ENCODE data around the gene FIGNL1. TPM values are rescaled to one million over a fixed set of nuclear protein-coding genes. Genes with fewer than 3 reads are reported as not detected.

FIGNL1 gene
- total and polyA plus RNA-seq, 10 of the 15 experiments (the other 5 are each of a cell fraction or from before 2014, with no cell fraction given): 11.5 to 37.4 (median 29.0) TPM

DNA sequence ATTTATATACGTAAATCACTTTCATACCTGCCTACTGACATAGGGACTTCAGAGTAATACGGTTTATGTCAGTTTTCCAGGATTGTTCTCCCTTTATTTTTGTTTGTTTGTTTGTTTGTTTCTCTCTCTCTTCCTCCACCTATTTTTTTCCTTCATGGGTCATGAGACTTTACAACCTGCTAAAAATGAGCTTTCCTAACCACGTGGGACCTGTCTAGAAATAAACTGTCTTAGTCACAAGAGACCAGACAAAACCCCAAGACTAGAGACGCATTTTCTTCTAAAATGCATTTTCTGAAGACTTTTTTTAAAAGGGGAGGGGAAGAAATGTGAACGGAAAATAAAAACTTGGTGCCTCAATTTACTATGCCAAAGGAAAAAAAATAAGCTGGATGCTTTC lies 41.1 kb upstream of the FIGNL1 start (continued):
- TF ChIP-seq, protein P1, sequence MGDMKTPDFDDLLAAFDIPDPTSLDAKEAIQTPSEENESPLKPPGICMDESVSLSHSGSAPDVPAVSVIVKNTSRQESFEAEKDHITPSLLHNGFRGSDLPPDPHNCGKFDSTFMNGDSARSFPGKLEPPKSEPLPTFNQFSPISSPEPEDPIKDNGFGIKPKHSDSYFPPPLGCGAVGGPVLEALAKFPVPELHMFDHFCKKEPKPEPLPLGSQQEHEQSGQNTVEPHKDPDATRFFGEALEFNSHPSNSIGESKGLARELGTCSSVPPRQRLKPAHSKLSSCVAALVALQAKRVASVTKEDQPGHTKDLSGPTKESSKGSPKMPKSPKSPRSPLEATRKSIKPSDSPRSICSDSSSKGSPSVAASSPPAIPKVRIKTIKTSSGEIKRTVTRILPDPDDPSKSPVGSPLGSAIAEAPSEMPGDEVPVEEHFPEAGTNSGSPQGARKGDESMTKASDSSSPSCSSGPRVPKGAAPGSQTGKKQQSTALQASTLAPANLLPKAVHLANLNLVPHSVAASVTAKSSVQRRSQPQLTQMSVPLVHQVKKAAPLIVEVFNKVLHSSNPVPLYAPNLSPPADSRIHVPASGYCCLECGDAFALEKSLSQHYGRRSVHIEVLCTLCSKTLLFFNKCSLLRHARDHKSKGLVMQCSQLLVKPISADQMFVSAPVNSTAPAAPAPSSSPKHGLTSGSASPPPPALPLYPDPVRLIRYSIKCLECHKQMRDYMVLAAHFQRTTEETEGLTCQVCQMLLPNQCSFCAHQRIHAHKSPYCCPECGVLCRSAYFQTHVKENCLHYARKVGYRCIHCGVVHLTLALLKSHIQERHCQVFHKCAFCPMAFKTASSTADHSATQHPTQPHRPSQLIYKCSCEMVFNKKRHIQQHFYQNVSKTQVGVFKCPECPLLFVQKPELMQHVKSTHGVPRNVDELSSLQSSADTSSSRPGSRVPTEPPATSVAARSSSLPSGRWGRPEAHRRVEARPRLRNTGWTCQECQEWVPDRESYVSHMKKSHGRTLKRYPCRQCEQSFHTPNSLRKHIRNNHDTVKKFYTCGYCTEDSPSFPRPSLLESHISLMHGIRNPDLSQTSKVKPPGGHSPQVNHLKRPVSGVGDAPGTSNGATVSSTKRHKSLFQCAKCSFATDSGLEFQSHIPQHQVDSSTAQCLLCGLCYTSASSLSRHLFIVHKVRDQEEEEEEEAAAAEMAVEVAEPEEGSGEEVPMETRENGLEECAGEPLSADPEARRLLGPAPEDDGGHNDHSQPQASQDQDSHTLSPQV (IDR thresholded peaks at IDR 0.05): no peak
- TF ChIP-seq HCFC1 (IDR thresholded peaks at IDR 0.05; ENCODE audit: low read length): no peak
- no peak for TF ChIP-seq SUZ12 (IDR thresholded peaks at IDR 0.05; ENCODE audit: unreplicated experiment)
- TF ChIP-seq RAD21 (IDR thresholded peaks at IDR 0.05; ENCODE audit: insufficient read depth, low read depth, low read length): no peak
- TF ChIP-seq RBBP5 (conservative IDR thresholded peaks at IDR 0.05): no peak

DNA sequence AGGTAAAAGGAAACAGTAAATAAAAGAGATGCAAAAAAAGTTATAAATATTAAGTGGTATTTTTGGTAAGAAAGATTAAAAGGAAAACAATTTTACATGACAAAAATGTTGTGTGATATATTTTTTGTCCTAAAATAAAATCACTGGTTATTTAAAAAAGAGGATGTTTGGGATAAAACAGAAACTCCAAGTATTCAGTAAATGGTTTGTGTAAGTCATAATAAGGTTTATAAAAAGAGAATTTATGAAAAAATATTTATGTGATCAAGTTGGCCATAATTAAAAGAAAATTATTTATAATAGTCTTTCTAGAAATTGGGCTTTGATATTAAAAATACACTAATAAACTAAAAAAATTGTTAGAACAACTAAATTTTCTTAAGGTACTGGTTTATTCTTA lies 38.2 kb upstream of the FIGNL1 start:
- H3K27me3 ChIP-seq (replicated peaks in 1 of 2; ENCODE audit: control insufficient read depth in 2 of 2, insufficient read depth in 2 of 2, low read length in 1 of 2): no peaks in the 10 kb centered on the region; a peak in 1 of 4 replicates
- H3K27ac ChIP-seq (ENCODE audit: control insufficient read depth, insufficient read depth): no peak overlapping the region
- FAIRE-seq: no peak
- no TSS peak for BruUV-seq (replicated peaks)
- POLR2A ChIA-PET: no interaction called here
- RAD21 ChIA-PET (ENCODE audit: unreplicated experiment): no interaction called here
- SMC1A ChIA-PET (ENCODE audit: uncharacterized antibody, unreplicated experiment): no interaction called here
- CTCF ChIA-PET: no interaction called here
- no peak for DNase-seq (ENCODE audit: low read depth, low spot score)
- in situ Hi-C loops (cut with MboI): no loop called here
- no peak overlapping the region for H3K9ac ChIP-seq (ENCODE audit: control insufficient read depth, insufficient read depth, low read length)
- intact Hi-C loops (cut with micrococcal nuclease; ENCODE audit: unreplicated experiment): no loop called here
- H4K20me1 ChIP-seq (ENCODE audit: control insufficient read depth, insufficient read depth): no peaks in the 10 kb centered on the region
- no peak overlapping the region for H3K4me3 ChIP-seq
- H3K4me2 ChIP-seq (ENCODE audit: control insufficient read depth, insufficient read depth): no peak overlapping the region
- ATAC-seq: no peak
- H3K36me3 ChIP-seq (ENCODE audit: control insufficient read depth in 2 of 2, insufficient read depth in 2 of 2, low read length in 1 of 2): no peaks in the 10 kb centered on the region
- H3K79me2 ChIP-seq (ENCODE audit: control insufficient read depth, insufficient read depth, low read length): no peaks in the 10 kb centered on the region
- TF ChIP-seq HCFC1 (IDR thresholded peaks at IDR 0.05; ENCODE audit: low read length): no peak
- no peak for TF ChIP-seq GATAD2B (conservative IDR thresholded peaks at IDR 0.05; ENCODE audit: low read depth)
- TF ChIP-seq, protein P2, sequence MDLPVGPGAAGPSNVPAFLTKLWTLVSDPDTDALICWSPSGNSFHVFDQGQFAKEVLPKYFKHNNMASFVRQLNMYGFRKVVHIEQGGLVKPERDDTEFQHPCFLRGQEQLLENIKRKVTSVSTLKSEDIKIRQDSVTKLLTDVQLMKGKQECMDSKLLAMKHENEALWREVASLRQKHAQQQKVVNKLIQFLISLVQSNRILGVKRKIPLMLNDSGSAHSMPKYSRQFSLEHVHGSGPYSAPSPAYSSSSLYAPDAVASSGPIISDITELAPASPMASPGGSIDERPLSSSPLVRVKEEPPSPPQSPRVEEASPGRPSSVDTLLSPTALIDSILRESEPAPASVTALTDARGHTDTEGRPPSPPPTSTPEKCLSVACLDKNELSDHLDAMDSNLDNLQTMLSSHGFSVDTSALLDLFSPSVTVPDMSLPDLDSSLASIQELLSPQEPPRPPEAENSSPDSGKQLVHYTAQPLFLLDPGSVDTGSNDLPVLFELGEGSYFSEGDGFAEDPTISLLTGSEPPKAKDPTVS (IDR thresholded peaks at IDR 0.05; ENCODE audit: low read depth, low read length): no peak
- TF ChIP-seq TBL1XR1 (IDR thresholded peaks at IDR 0.05; ENCODE audit: low read depth, low read length): no peak
- TF ChIP-seq, protein P3, sequence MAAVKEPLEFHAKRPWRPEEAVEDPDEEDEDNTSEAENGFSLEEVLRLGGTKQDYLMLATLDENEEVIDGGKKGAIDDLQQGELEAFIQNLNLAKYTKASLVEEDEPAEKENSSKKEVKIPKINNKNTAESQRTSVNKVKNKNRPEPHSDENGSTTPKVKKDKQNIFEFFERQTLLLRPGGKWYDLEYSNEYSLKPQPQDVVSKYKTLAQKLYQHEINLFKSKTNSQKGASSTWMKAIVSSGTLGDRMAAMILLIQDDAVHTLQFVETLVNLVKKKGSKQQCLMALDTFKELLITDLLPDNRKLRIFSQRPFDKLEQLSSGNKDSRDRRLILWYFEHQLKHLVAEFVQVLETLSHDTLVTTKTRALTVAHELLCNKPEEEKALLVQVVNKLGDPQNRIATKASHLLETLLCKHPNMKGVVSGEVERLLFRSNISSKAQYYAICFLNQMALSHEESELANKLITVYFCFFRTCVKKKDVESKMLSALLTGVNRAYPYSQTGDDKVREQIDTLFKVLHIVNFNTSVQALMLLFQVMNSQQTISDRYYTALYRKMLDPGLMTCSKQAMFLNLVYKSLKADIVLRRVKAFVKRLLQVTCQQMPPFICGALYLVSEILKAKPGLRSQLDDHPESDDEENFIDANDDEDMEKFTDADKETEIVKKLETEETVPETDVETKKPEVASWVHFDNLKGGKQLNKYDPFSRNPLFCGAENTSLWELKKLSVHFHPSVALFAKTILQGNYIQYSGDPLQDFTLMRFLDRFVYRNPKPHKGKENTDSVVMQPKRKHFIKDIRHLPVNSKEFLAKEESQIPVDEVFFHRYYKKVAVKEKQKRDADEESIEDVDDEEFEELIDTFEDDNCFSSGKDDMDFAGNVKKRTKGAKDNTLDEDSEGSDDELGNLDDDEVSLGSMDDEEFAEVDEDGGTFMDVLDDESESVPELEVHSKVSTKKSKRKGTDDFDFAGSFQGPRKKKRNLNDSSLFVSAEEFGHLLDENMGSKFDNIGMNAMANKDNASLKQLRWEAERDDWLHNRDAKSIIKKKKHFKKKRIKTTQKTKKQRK (IDR thresholded peaks at IDR 0.05; ENCODE audit: low read depth, low read length): no peak
- TF ChIP-seq, protein P4, sequence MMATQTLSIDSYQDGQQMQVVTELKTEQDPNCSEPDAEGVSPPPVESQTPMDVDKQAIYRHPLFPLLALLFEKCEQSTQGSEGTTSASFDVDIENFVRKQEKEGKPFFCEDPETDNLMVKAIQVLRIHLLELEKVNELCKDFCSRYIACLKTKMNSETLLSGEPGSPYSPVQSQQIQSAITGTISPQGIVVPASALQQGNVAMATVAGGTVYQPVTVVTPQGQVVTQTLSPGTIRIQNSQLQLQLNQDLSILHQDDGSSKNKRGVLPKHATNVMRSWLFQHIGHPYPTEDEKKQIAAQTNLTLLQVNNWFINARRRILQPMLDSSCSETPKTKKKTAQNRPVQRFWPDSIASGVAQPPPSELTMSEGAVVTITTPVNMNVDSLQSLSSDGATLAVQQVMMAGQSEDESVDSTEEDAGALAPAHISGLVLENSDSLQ (IDR thresholded peaks at IDR 0.05): no peak
- no peak for TF ChIP-seq ZNF622 (IDR thresholded peaks at IDR 0.05)
- TF ChIP-seq RELA (IDR thresholded peaks at IDR 0.05; ENCODE audit: borderline replicate concordance, partially characterized antibody): no peak
- TF ChIP-seq CHD1 (IDR thresholded peaks at IDR 0.05; ENCODE audit: low read depth, low read length): no peak
- TF ChIP-seq PAX5 (IDR thresholded peaks at IDR 0.05; ENCODE audit: borderline replicate concordance, low read depth, low read length): no peak
- no peak overlapping the region for H2AFZ ChIP-seq (ENCODE audit: control insufficient read depth, low read depth, low read length)
- H3K4me1 ChIP-seq (ENCODE audit: control insufficient read depth, insufficient read depth, low read length): no peaks in the 10 kb centered on the region
- no peaks in the 10 kb centered on the region for H3K9me3 ChIP-seq (replicated peaks; ENCODE audit: control insufficient read depth, insufficient read depth, low read length)
